ENCODE data around the gene CHRNG.

Gene CHRNG

GRCh38 chr2:232592772-232593395 lies 53.4 kb downstream of the CHRNG start:
- CTCF ChIA-PET = interaction anchor here (0.6 to 1.2 kb wide), 4 partner anchors 8 to 585 kb away, joined by 3 read pairs; no protein-coding TSS in a partner anchor

DNA sequence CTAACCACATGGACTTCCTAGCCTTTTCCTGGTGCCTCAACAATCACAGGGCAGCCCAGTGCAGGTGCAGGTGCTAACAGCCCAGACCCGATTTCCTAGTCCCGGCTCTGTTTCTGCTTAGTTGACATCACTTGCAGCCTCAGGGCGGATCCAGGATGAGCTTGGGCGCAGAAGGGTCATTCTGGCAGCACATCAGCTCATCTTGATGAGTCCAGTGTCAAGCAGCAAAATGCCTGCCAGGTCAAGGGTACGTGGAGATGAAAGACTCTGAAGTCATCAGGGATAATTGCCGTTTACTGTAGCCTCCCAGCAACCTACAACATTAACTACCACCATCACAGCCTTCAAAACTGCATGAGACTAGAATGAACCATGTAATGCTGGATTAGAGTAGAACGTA lies 54.5 kb downstream of the CHRNG start:
- no peaks in the 10 kb centered on the region for H3K4me1 ChIP-seq (ENCODE audit: control insufficient read depth, insufficient read depth, low read length)
- no peaks in the 10 kb centered on the region for H3K9me3 ChIP-seq (ENCODE audit: control insufficient read depth, insufficient read depth, low read depth, low read length)
- ChIA-PET POLR2A (no interaction called here), CTCF (no interaction called here)
- H3K27ac ChIP-seq (ENCODE audit: extremely low read depth, low read depth, low read length) = no peak overlapping the region
- TF ChIP-seq ZSCAN30 (tag by site-specific recombination; IDR thresholded peaks at IDR 0.05) = no peak
- no peak for TF ChIP-seq ZNF10 (tag by site-specific recombination; IDR thresholded peaks at IDR 0.05)
- H3K4me3 ChIP-seq (ENCODE audit: low read depth, low read length) = no peak overlapping the region
- H3K36me3 ChIP-seq (ENCODE audit: control insufficient read depth in 2 of 2, insufficient read depth in 1 of 2, low read length in 2 of 2) = no peaks in the 10 kb centered on the region

More at GRCh38 chr2:232592772-232593395, 53.4 kb downstream of the CHRNG start:
- no peaks in the 10 kb centered on the region for H3K36me3 ChIP-seq (ENCODE audit: control insufficient read depth in 2 of 2, insufficient read depth in 1 of 2, low read length in 2 of 2)
- TF ChIP-seq ZNF394 (tag by site-specific recombination; IDR thresholded peaks at IDR 0.05; ENCODE audit: borderline replicate concordance) = no peak
- no peak for TF ChIP-seq ZNF501 (tag by site-specific recombination; IDR thresholded peaks at IDR 0.05)
- no peak for TF ChIP-seq ZNF146 (tag by site-specific recombination; IDR thresholded peaks at IDR 0.05)
- no peak for TF ChIP-seq ZNF660 (tag by site-specific recombination; IDR thresholded peaks at IDR 0.05)
- no peak overlapping the region for H3K4me3 ChIP-seq (ENCODE audit: low read depth, low read length)
- H3K4me1 ChIP-seq (ENCODE audit: control insufficient read depth, insufficient read depth, low read length) = no peaks in the 10 kb centered on the region
- POLR2A ChIA-PET = interaction anchor here (0.8 kb wide), 1 partner anchor 40 kb away, joined by 3 read pairs; the partner anchor contains the start of gene EFHD1
- no peaks in the 10 kb centered on the region for H3K9me3 ChIP-seq (ENCODE audit: control insufficient read depth, insufficient read depth, low read depth, low read length)
- no peak overlapping the region for H3K27ac ChIP-seq (ENCODE audit: extremely low read depth, low read depth, low read length)
